Measurements from ENCODE around the gene PPP1R13B.
"Not testable (repeated sequence)": the region's sequence is repeated elsewhere in the genome, so short reads cannot be mapped to it uniquely, and the experiment has no call there.

PPP1R13B gene

DNA sequence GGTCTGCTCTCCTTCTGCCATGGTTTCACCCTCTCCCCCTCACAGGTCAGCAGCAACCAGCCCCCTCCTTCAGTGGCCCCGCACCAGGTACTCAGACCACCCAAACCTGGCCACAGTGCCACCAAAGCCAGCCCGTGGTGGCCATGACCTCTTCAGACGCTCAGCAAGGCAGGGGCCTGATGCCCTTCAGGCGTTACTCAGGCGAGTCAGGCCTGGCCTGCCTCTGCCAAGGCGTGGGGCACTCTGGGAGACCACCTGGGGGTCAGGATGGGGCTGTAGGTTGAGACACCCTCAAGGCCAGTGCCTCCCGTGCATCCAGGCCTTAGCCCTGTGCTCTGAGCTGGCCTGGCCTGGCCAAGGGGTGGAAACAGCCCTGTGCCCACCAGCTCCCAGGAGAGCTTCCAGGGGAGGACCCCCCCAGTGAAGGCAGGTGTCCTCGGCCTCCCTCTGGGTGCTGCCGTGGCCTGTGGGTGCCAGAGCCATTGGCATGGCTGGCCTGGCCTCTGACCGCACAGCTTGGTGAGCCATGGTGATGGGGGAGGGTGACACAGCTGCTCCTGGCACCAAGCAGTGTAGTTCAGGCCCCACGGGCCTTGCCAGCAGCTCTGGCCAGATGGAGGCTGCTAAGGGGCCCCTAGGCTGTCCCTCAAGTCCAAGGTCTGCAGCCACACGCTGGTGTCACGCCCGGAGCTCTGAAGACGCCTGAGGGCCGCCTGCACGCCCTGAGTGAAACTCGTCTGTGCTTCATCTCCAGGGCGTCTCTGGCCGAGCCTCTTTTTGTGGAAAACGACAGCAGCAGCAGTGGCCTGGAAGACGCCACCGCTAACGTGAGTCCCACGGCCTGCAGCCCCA, 147.2 kb downstream of the PPP1R13B start:
- no peak for DNase-seq (ENCODE audit: low read depth in 2 of 2)

DNA sequence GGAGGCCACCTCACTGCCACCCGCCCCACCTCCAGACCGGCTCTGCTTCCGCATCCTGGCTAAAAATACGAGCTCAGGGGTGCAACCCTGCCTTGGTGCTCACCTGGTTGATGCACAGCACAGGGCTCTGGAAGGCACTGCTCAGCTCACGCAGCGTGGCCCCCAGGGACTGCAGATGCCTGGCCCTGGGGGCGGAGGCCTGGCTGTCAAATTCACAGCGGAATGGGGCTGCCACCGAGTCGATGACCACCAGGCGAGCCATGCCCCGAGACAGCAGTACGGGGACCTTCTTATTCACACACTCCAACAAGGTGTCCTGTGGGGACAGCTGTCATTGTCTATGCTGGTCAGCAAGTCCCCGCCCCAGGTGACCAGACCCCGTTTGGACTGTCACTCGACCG, 148.1 kb downstream of the PPP1R13B start:
- no peak for DNase-seq (ENCODE audit: low read depth in 2 of 2)

DNA sequence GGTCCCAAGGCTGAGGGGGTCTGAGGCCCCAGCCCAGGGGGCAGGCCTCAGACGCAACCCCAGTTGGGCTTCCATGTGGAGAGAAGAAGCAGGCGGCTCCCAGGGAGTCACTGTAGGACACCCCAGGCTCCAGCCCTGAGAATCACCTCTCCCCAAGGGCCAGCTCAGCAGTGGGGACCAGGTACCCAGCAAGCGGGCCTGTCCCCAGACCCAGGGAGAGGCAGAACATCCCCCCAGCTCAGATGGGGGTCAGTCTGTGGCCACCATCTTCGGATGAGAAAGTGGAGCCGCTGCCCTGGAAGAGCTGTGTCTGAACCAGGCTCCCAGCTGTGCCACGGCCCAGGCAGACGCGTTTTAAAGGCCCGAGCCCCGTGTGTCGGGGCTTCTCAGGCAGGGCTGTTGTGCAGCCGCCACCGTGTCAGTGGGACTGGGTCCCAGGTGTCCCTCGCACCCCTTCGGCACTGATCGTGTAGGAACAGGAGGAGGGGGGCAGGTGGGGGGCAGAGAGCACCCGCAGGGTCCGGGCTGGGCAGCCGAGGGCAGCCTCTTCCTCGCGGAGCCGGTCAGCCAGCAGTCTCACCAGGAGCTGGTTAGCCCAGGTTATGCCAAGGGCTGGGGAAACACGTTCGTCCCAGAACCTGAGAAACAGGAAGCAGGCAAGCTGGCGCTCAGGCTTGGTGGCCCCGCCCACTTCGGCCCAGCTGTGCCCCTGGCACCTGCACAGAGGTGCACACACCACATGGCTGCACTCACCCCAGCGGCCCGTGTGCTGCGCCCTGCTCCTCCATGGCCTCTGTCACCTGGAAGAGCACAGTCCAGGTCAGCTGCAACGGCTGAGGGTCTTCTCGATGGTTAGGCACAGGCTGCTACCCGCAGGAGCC, 148.8 kb downstream of the PPP1R13B start:
- DNase-seq (ENCODE audit: low read depth in 2 of 2): no peak

DNA sequence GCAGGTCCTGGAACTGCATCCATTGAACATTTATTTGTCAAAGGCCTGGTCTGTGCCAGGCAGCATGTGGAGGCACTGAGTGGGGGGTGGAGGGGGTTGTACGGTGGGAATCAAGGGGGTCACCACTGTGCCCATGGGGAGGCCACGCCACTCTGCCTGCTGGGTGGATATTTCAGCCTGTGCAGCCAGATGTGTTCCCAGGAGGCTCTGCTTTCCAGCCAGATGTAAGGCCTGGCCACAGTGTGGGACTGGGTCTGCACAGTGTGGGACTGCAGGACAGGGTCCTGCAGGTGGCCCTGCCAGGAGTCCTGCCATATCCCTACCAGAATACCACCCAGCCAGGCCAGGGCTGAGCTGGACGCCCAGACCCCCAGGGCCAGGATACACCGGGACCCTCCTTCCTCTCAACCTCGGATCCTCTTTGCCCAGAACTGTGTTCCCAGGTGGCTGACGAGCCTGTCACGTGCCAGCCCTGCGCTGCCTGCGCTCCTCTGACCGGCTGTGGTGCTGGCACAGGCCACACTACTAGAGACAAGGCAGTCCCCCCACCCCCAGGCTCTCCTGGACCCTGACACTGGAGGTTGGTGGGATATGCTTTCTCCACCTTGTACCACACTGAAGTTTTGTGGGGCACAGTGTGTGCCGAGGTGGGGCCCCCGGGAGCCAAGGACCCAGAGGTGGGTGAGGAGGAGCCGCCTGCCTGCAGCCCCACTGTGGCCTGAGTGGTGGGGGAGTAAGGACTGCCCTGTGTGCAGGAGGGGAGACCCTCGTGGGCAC, 149.6 kb downstream of the PPP1R13B start:
- DNase-seq (ENCODE audit: low read depth in 2 of 2): no peak

DNA sequence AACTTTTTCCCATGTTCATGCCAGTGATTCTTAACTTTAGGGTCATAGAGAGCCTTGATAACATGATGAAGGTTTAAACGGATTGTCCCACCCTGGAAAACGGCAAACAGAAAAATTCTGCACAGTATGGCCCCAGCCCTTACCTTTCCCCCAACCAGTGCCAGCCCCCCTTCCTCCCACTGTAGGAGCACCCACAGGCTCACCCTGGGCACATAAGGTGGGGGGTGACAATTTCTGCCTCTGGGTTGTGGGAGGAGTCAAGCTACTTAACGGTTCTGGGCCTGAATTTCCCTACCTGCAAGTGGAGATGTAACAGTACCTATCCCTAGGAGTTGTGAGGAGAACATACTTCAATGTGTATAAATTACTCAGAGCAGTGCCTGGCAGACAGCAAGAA, 150.2 kb downstream of the PPP1R13B start:
- no peak for DNase-seq (ENCODE audit: low read depth in 2 of 2)

DNA sequence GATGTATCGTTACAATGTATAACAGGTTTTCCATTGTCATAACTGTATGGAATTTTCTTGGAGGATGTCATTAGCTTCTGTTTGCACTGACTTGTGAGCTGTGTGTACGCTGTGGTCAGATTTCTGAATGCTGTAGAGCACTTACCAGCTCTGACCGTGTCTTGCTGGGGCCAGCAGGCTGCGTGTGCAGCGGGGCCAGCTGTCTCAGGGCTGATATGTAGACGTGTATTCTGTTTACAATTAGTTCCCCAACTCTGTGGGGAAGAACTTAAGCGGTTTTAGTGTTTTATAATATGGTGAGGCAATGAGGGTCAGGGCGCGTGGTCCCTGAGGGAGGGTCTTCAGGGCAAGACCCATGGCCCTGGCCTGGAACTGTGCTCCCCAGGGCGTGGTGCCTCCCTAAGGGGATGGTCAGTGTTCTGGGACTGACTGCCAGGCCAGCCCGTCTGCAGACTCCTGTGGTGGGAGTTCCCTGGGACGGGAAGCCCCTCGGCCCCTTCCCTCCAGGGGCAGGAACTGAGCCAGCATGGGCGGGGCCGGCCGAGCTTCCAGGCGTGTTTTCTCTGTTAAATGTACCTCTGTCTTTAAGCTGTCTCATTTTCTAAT, 150.8 kb downstream of the PPP1R13B start:
- DNase-seq (ENCODE audit: low read depth in 2 of 2): no peak

DNA sequence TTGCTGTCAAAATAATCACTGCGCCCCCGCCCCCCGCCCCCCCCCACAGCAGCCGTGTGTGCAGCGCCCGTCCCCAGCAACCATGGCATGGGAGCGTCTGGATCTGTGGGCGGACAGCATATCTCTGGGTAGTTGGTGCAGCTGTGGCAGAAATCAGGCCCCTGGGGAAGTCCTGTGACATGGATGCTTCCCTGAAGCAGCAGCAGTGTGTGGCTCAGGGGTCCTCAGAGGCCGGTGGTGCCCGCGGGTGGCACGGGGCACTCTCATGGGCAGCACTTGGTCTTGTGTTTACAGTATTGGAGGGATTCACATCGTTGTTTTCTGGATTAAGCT, 151.3 kb downstream of the PPP1R13B start:
- no peak for DNase-seq (ENCODE audit: low read depth in 2 of 2)

DNA sequence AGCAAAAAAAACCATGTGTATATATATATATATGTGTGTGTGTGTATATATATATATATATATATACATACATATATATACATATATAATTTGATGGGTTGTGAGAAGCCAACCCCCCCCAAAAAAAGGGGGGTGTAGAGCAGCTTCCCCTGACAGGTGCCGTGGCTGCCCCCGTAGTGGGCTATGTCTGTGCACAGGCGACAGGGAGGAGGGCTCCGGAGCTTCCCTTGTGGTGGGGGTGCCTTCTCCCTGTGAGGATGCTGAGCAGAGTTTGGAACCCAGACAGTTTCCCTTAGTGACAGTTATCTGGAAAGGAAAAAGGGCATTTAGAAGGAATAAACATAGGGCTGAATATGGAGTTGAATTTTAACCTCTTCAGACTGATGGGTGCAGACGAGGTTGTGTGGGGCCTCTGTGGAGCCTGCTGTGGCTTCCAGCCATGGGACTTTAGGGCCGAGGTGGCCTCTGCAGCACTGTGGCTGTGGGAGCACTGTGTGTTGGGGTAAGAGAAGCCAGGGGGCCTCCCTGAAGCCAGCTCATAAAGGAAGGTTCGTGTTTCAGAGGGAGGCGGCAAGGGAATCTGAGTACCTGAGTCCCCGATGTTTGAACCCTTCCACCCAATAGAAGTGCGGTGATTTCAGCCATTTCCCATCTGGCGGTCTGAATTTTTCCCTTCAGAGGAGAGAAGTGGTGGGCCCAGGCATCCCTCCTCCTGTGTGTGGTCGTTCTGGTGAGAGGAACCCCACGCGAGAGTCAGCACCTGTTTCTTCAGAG, 151.9 kb downstream of the PPP1R13B start:
- DNase-seq (ENCODE audit: low read depth in 2 of 2): no peak

DNA sequence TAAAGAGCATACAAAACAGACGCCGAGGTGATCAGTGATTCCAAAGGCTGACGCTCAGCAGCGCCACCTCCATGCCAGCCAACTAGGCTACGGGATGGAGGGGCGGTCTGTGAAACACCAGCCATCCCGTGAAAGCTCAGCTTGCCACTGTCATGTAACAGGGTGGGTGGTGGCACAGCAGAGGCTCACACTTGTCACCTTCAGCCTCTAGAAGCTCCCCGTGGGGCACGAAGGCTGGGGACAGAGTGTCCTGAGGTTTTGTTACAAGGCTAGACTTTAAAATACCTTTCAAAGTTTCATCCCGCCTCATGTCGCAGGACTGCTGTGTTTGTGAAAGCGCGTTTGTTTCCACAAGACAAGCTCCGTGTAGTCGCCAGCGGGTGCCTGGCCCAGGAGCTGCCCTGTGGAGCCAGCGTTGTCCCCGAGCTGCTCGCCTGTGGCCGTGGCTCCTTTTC, 152.8 kb downstream of the PPP1R13B start:
- no peak for DNase-seq (ENCODE audit: low read depth in 2 of 2)

DNA sequence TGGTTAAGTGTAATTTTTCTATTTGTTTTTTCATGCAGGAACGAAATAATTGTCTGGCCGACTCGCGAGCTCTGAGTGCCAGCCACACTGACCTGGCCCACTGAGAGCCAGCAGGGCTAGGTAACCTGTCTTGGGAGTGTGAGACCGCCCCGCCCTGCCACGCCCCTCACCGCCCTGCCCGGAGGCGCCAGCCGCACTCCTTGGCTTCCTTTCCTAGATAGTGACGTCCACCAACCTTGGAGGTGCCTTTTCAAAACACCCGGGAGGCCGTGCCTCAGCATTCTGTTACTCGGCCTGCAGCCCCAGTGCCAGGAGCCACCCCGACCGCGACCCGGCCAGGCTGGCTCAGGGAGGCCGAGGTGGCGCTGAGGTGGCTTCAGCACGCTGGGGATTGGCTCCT, 153.9 kb downstream of the PPP1R13B start:
- no peak for DNase-seq (ENCODE audit: low read depth in 2 of 2)

DNA sequence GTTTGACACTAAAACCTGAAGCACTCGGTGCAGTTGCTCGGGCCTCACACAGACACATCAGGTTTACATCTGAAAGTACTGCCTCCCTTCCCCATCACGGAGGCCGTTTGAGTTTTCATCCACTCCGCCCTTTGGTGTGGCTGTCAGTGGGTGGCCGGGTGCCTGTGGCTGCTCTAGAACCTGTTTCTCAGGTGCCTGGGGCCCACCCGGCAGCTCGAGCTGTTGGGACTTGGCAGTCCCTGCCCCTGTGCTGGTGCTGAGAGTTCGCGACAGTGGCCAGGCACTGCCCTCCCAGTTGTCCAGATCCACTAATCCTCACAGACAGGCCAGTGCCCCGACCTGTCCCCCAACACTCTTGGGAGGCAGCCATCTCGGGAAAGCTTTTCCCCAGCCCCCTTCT, 154.5 kb downstream of the PPP1R13B start:
- DNase-seq (ENCODE audit: low read depth in 2 of 2): no peak

DNA sequence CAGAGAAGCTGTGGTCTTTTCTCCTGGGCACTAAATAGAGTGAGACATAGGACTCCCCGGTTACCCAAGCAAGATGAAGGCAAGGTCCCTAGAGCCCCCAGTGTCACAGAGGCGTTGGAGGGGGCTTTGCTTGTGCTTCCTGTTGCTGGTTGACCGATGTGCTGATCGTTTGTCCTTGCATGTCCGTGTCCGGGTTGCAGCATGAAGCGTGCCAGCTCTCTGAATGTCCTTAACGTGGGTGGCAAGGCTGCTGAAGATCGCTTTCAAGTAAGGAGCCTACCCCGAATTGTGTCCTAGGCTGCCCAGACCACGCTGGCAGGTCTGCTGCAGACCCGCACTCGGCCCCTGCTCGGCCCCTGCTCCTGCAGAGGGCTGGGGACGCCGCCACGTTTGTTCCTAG, 155.2 kb downstream of the PPP1R13B start:
- no peak for DNase-seq (ENCODE audit: low read depth in 2 of 2)

DNA sequence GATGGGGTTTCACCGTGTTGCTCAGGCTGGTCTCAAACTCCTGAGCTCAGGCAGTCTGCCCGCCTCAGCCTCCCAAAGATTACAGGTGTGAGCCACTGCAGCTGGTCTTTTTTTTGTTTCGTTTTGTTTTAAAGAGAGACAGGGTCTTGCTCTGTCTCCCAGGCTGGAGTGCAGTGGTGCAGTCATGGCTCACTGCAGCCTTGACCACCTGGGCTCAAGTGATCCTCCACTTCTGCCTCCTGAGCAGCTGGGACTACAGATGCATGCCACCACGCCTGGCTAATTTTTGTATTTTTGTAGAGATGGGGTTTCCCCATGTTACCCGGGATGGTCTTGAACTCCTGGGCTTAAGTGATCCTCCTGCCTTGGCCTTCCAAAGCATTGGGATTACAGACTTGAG, 155.7 kb downstream of the PPP1R13B start:
- not testable (repeated sequence) for DNase-seq (ENCODE audit: low read depth in 2 of 2)

DNA sequence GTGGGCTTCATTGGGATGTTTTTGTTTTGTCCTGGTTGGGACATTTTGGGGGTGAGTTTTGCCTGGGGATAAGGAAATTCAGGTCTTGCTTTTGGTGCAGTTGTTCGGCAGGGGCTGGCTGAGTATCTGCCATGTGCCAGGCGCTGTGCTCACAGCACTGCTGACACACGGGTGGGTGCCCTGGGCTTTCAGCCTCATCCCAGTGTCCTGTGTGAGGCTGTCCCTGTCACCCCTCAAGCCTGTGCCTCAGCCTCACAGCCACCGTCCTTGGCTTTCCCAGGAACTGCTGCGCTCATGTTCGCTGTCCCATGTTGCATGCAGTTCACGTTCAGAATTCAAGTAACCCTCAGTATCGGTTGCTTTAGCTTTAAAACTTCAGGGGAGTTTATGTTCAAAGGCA, 157.0 kb downstream of the PPP1R13B start:
- DNase-seq (ENCODE audit: low read depth in 2 of 2): no peak

DNA sequence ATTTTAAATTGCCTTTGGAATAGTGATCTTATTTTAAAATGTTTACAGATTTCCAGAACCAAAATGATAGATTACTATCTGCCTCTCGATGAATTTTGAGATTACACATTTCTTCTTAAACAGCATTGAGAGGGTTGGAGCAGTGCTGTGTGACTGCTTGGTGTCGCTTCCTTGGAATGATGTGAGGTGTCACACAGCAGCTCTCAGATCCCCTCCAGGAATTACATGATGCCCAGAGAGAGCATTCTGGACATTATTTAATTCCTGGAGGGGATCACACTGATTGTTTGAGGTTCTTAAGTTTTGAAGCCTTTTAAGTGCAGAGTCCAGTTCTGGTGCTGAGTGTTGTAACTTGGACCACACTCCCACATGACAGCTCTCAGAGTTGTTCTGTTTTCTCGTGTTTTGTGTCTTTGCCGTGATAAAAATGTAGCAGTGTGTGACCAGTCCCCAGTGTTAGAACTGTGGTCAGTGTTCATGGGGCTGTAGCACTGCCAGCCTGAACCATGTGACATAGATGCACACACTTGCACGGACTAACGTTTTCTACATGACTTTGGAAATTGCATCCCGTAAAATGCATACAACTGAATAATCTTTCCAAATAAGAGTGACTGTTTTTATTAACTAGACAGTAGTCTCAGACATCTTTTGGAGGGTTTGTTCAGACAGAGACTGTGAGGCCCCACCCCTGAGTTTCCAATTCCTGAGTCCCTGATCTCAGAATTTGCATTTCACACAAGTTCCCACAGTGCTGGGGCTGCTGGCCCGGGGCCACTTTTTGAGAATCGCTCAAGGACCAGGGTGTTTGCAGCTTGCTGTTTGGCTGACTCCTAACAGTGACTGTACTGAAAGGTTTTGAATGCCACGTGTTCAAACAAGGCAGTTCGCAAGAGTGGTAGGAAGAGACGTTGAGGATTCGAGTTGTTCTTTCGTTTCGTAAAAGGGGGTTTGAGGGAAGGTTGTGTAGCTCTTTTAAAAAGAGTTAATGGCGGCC, 158.2 kb downstream of the PPP1R13B start:
- no peak for DNase-seq (ENCODE audit: low read depth in 2 of 2)

DNA sequence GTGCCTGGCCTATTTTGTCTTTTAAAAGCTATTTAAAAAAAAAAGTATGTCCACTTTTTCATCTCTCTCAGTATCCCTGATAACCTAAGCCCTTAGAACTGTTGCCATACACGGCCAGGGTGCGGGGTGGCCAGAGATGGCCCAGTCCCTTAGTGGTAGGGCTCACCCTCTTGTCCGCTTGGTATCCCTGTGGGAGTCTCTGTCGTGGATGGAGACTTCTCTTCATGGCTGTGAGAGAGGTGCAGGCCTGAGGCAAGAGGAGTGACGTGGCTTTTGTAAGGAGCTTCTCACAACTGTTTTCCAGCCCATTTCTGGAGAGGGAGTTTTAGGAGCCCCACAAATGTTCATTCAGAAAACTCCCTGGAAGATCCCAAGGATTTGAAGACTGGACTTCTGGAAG, 158.9 kb downstream of the PPP1R13B start:
- DNase-seq (ENCODE audit: low read depth in 2 of 2): no peak

DNA sequence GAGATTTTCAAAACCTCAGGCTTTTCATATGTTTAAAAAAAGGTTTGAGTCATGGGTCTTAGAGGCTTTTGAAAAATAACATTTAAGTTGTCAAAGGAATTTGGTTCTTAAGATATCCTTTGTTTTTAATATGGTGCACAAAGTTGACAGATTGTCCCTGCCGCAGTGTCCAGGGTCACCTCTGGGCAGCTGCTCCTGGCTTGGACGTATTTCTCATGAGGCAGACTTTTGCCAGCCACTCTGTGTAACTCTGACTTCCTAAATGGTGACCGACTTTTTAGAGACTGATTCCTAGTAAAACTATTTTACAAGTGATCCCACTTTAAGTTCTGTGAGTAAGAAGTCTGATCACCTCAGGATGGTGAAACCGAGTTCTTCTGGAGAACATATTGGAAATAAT, 159.7 kb downstream of the PPP1R13B start:
- no peak for DNase-seq (ENCODE audit: low read depth in 2 of 2)

DNA sequence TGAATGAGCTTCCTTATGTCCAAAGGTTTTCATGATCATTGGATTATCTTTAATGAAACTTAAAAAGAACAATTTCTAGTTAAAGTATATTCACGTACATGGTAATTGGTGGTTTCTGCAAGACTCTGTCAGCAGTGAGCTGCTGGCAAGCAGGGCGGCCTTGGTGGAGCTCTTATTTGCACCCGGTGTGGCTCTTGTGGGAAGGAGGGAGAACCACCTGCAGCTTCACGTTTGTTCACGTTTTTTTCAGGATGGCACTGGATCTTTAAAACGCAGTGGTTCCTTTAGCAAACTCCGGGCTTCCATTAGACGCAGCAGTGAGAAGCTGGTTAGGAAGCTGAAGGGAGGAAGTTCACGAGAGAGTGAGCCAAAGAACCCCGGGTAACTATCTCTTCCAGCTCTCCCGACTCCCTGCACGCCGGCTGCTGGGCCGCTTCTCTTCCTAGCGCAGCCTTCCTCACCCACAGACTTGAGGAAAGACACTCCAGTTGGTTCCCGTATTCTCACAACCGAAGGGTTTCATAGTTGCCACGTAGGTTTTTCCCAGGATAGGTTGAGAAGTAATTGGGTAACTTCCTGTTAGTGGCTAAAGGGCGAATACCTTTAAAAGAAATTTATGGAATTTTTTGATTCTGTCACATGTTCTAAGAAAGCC, 160.4 kb downstream of the PPP1R13B start:
- DNase-seq (ENCODE audit: low read depth in 2 of 2): no peak

All from stimulated activated CD8-positive, alpha-beta memory T cell treated with anti-CD3 and anti-CD28 coated beads, Interleukin-15, amount 100 ng/mL, for 4 hours (primary cell).